GM10248 (cell line): Measurements from ENCODE around the gene DLGAP1.
"Not testable (repeated sequence)": the region's sequence is repeated elsewhere in the genome, so short reads cannot be mapped to it uniquely, and the experiment has no call there.

Experiments
- CTCF ChIA-PET: fragments of 300-600 bp; sonication (Branson Sonifier 250); formaldehyde crosslinking; extraction: SDS; loops from one replicate; lab custom pipeline; 2021; ENCODE audit warnings: antibody characterized with exemption; lab: Yijun Ruan, JAX
- POLR2A ChIA-PET: fragments of 350-650 bp; sonication (Branson Sonifier 250); formaldehyde crosslinking; extraction: SDS; loops from one replicate; lab custom pipeline; 2020; ENCODE audit warnings: antibody characterized with exemption; lab: Yijun Ruan, JAX
- DNase-seq: peaks from one replicate; pipeline ENCODE4 v3.0.0; 2012; ENCODE audit errors: extremely low spot score
- CTCF ChIP-seq: IDR thresholded peaks from 2 replicates; pipeline ENCODE4 v1.5.1; 2012; ENCODE audit warnings: mild to moderate bottlenecking, low read depth; ENCODE audit errors: extremely low read depth, missing control alignments, control extremely low read depth

The DLGAP1 gene

DNA sequence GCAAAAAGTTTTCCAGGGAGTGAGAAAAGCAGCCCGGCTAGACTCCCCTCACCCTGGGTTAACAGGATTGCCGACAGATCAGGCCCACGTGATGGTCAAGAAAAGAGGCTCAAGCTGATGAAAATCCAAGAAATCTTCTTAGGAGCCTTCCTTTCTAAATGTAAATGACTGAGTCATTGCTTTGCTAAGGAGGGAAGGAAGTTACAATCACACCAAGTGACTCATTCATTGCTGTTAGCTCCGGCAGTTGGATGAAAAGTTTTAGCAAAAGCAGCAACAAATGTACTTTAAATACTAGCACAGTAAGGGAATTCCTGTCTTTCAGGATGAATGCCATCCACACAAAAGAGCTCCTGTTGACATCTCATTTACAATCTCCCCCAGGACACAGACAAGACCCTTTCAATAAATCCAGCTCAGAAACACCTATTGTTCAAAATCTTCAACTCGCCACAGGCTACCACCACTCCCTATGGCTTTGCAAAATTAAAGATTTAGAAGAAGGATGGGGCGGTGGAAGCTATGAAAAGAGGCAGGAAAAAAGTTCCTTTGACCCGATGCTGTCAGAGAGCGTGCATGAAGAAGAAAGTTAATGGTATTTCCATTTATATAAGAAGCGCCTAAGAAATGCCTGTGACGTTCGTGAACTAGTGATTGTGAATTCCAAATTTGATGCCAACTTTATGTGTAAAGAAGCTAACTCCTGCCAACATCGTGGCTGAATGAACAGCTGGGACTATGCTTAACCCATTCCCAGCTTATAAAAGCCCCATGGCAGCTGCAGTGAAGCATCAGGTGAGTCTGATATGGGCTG, 851.5 kb downstream of the DLGAP1 start:
- no peak for DNase-seq
- CTCF ChIA-PET = interaction anchor here (1.0 to 3.1 kb wide), 4 partner anchors 9 to 63 kb away, joined by 4 to 32 read pairs (median 10); no protein-coding TSS in a partner anchor
- no peak for TF ChIP-seq CTCF
- POLR2A ChIA-PET = no interaction called here

- DNase-seq, POLR2A ChIA-PET: not testable (repeated sequence)
- CTCF ChIA-PET = interaction anchor here (1.0 to 3.1 kb wide), 3 partner anchors 7 to 16 kb away, joined by 3 to 32 read pairs (median 10); no protein-coding TSS in a partner anchor
These were observed 853.9 kb downstream of the DLGAP1 start for GRCh38 chr18:3601106-3601755.

- CTCF ChIA-PET = interaction anchor here (0.9 to 1.0 kb wide), 2 partner anchors 66 to 145 kb away, joined by 3 to 4 read pairs; no protein-coding TSS in a partner anchor
- DNase-seq = no peak
- no peak for TF ChIP-seq CTCF
- POLR2A ChIA-PET = no interaction called here
These were observed 855.2 kb downstream of the DLGAP1 start for GRCh38 chr18:3599861-3600260.

- CTCF ChIA-PET = interaction anchor here (0.9 to 1.0 kb wide), 2 partner anchors 67 to 144 kb away, joined by 3 to 4 read pairs; no protein-coding TSS in a partner anchor
- DNase-seq = no peak
- no peak for TF ChIP-seq CTCF
- POLR2A ChIA-PET = no interaction called here
These were observed 855.9 kb downstream of the DLGAP1 start for GRCh38 chr18:3599195-3599594.

- DNase-seq = no peak
- TF ChIP-seq CTCF = no peak
- POLR2A ChIA-PET = no interaction called here
- CTCF ChIA-PET = interaction anchor here (1.8 to 5.9 kb wide), 2 partner anchors 14 to 68 kb away, joined by 7 to 62 read pairs; no protein-coding TSS in a partner anchor
These were observed 856.5 kb downstream of the DLGAP1 start for GRCh38 chr18:3598581-3598980.

DNA sequence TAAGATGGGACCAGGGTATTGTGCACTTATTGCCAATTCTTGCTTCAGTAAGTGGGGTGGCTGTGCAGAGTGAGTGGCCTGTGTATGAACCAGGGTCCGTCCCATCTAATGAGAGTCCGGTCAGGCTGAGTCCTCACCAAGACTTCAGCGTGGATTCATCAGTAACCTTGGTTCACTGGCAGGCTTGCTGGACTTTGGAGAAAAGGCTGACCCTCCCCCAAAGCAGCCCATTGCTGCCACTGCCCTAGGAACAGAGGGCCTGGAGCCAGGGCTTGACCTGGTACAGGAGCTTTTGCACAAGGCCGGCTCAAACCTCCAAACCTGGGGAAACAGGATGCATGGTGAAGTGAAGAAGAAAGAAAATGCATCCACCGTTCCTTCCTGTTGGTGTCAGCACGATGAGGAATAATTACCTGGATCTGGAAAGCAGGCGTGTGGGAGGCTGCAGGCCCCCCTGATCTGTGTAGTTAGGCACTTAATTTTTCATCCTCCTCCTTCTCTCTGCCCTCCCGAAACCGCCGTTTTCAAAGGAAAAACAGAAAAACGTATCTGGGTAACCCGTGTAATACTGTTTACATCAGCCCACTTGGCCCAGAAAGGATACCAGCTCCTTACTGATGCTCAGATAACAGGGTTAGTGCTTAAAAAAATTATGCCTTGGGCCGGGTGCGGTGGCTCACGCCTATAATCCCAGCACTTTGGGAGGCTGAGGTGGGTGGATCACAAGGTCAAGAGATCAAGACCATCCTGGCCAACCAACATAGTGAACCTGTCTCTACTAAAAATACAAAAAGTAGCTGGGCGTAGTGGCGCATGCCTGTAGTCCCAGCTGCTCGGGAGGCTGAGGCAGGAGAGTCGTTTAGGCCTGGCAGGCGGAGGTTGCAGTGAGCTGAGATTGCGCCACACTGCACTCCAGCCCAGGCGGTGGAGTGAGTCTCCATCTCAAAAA, 857.4 kb downstream of the DLGAP1 start:
- ChIA-PET CTCF (interaction anchor here (0.9 to 5.9 kb wide), 7 partner anchors 8 to 299 kb away, joined by 3 to 62 read pairs (median 7); no protein-coding TSS in a partner anchor), POLR2A (interaction anchor here (0.7 kb wide), 1 partner anchor 294 kb away, joined by 4 read pairs; no protein-coding TSS in a partner anchor)
- no peak for DNase-seq
- no peak for TF ChIP-seq CTCF
